H9 (cell line): ENCODE measurements around the gene SYS1. TPM values are rescaled to one million over a fixed set of nuclear protein-coding genes. Genes with fewer than 3 reads are reported as not detected.

Experiments
- DNase-seq: peaks from one replicate; pipeline ENCODE4 v3.0.0-alpha.2; 2017
- H2AFZ ChIP-seq: one replicate; pipeline ENCODE4 v1.6.1; 2013; ENCODE audit warnings: mild to moderate bottlenecking, low read length, control low read depth, moderate library complexity
- H2AK5ac ChIP-seq: 2 replicates; pipeline ENCODE4 v1.6.1; 2013; ENCODE audit warnings: low read length, control low read depth, mixed read lengths; ENCODE audit not compliant: insufficient read length
- H2BK120ac ChIP-seq: one replicate; pipeline ENCODE4 v1.6.1; 2013; ENCODE audit warnings: low read depth, mild to moderate bottlenecking, low read length, control low read depth, inconsistent platforms; ENCODE audit not compliant: poor library complexity, severe bottlenecking
- H2BK12ac ChIP-seq: 2 replicates; pipeline ENCODE4 v1.6.1; 2013; ENCODE audit warnings: low read length, control low read depth, mixed read lengths, low read depth; ENCODE audit not compliant: insufficient read length
- H2BK15ac ChIP-seq: 2 replicates; pipeline ENCODE4 v1.6.1; 2013; ENCODE audit warnings: low read depth, low read length, control low read depth
- H2BK20ac ChIP-seq: one replicate; pipeline ENCODE4 v1.6.1; 2013; ENCODE audit warnings: low read depth, mild to moderate bottlenecking, low read length, control low read depth, inconsistent platforms; ENCODE audit not compliant: poor library complexity, severe bottlenecking
- H2BK5ac ChIP-seq: 2 replicates; pipeline ENCODE4 v1.6.1; 2013; ENCODE audit warnings: low read length, control low read depth, mixed read lengths; ENCODE audit not compliant: insufficient read length
- H3K14ac ChIP-seq: 2 replicates; pipeline ENCODE4 v1.6.1; 2013; ENCODE audit warnings: low read length, control low read depth; ENCODE audit not compliant: insufficient read depth
- H3K18ac ChIP-seq: 2 replicates; pipeline ENCODE4 v1.6.1; 2013; ENCODE audit warnings: low read depth, mild to moderate bottlenecking, mixed read lengths, low read length, control low read depth; ENCODE audit not compliant: insufficient read length
- H3K23ac ChIP-seq: 2 replicates; pipeline ENCODE4 v1.6.1; 2013; ENCODE audit warnings: low read length, control low read depth, mixed read lengths, low read depth; ENCODE audit not compliant: insufficient read length
- H3K23me2 ChIP-seq: 2 replicates; pipeline ENCODE4 v1.6.1; 2013; ENCODE audit warnings: low read depth, mild to moderate bottlenecking, mixed read lengths, low read length, control low read depth; ENCODE audit not compliant: insufficient read length, poor library complexity, severe bottlenecking
- H3K27ac ChIP-seq: 2 replicates; pipeline ENCODE4 v1.5.1; 2013; ENCODE audit warnings: low read length, control low read depth, mixed read lengths, low read depth; ENCODE audit not compliant: insufficient read length
- H3K27me3 ChIP-seq: 2 replicates; pipeline ENCODE4 v1.6.1; 2013; ENCODE audit warnings: low read length, control low read depth, inconsistent platforms; ENCODE audit not compliant: insufficient read depth
- H3K4ac ChIP-seq: 2 replicates; pipeline ENCODE4 v1.6.1; 2013; ENCODE audit warnings: low read depth, mild to moderate bottlenecking, control low read depth, inconsistent platforms, low read length, moderate library complexity
- H3K4me1 ChIP-seq: 2 replicates; pipeline ENCODE4 v1.6.1; 2013; ENCODE audit warnings: low read length, control low read depth, inconsistent platforms; ENCODE audit not compliant: insufficient read depth
- H3K4me2 ChIP-seq: 2 replicates; pipeline ENCODE4 v1.6.1; 2013; ENCODE audit warnings: low read length, control low read depth, mixed read lengths; ENCODE audit not compliant: insufficient read length, insufficient read depth
- H3K56ac ChIP-seq: 2 replicates; pipeline ENCODE4 v1.6.1; 2013; ENCODE audit warnings: low read depth, mild to moderate bottlenecking, mixed read lengths, low read length, control low read depth; ENCODE audit not compliant: insufficient read length
- H3K79me1 ChIP-seq: 2 replicates; pipeline ENCODE4 v1.6.1; 2013; ENCODE audit warnings: low read depth, mild to moderate bottlenecking, moderate library complexity, low read length, control low read depth, inconsistent platforms; ENCODE audit not compliant: insufficient read depth, poor library complexity, severe bottlenecking
- H3K79me2 ChIP-seq: 2 replicates; pipeline ENCODE4 v1.6.1; 2013; ENCODE audit warnings: low read length, control low read depth, inconsistent platforms; ENCODE audit not compliant: insufficient read depth
- H3K9ac ChIP-seq: 2 replicates; pipeline ENCODE4 v1.6.1; 2013; ENCODE audit warnings: low read length, control low read depth, mixed read lengths; ENCODE audit not compliant: insufficient read length; ENCODE audit errors: extremely low read depth
- H3K9me3 ChIP-seq: one replicate; pipeline ENCODE4 v1.6.1; 2013; ENCODE audit warnings: low read depth, low read length, inconsistent platforms; ENCODE audit not compliant: control insufficient read depth
- H3T11ph ChIP-seq: one replicate; pipeline ENCODE4 v1.6.1; 2013; ENCODE audit warnings: mild to moderate bottlenecking, low read length, control low read depth, inconsistent platforms
- H4K20me1 ChIP-seq: one replicate; pipeline ENCODE4 v1.6.1; 2013; ENCODE audit not compliant: control insufficient read depth, insufficient read length, insufficient read depth
- H4K5ac ChIP-seq: 2 replicates; pipeline ENCODE4 v1.6.1; 2013; ENCODE audit warnings: low read depth, mild to moderate bottlenecking, mixed read lengths, low read length, control low read depth; ENCODE audit not compliant: insufficient read length
- H4K8ac ChIP-seq: replicated peaks from 2 replicates; pipeline ENCODE4 v1.6.1; 2013; ENCODE audit warnings: low read length, control low read depth, mixed read lengths, low read depth; ENCODE audit not compliant: insufficient read length
- H4K91ac ChIP-seq: 2 replicates; pipeline ENCODE4 v1.6.1; 2013; ENCODE audit warnings: low read depth, mild to moderate bottlenecking, moderate library complexity, mixed read lengths, low read length, control low read depth; ENCODE audit not compliant: insufficient read length
- H3K27ac Mint-ChIP-seq, 3 experiments: 2 replicates in 2 of 3; 3 replicates in 1 of 3; pipeline ENCODE4 v1.8.0; 2020 to 2021; ENCODE audit warnings: mixed read lengths in 3 of 3, mild to moderate bottlenecking in 1 of 3, moderate library complexity in 1 of 3
- H3K27me3 Mint-ChIP-seq: 2 replicates; pipeline ENCODE4 v1.8.0; 2021; ENCODE audit warnings: low read depth, mild to moderate bottlenecking, moderate library complexity, mixed read lengths
- H3K36me3 Mint-ChIP-seq, 3 experiments: 2 replicates in 2 of 3; 3 replicates in 1 of 3; pipeline ENCODE4 v1.8.0; 2020 to 2021; ENCODE audit warnings: low read depth in 3 of 3, mixed read lengths in 3 of 3; ENCODE audit not compliant: insufficient read depth in 1 of 3
- H3K4me1 Mint-ChIP-seq, 2 experiments: 2 replicates each; pipeline ENCODE4 v1.8.0; 2020; ENCODE audit warnings: mixed read lengths in 2 of 2
- H3K4me3 Mint-ChIP-seq, 2 experiments: 2 replicates in 1 of 2; 3 replicates in 1 of 2; pipeline ENCODE4 v1.8.0; 2020 to 2021; ENCODE audit warnings: mild to moderate bottlenecking in 2 of 2, mixed read lengths in 2 of 2, moderate library complexity in 1 of 2
- H3K9me3 Mint-ChIP-seq, 2 experiments: 2 replicates in 1 of 2; 3 replicates in 1 of 2; pipeline ENCODE4 v1.8.0; 2020; ENCODE audit warnings: mild to moderate bottlenecking in 2 of 2, mixed read lengths in 2 of 2, moderate library complexity in 1 of 2
- CTCF ChIP-seq: fragments of 200-600 bp; sonication (generic); conservative IDR thresholded peaks from 3 replicates; pipeline ENCODE4 v1.8.0; 2021; ENCODE audit warnings: antibody characterized with exemption, mild to moderate bottlenecking
- whole genome bisulfite sequencing: extraction: QIAGEN DNeasy Blood & Tissue Kit; methylation state at CpG from one replicate; pipeline ENCODE4 v1.1.7; 2013; ENCODE audit warnings: missing lambda C conversion rate, low lambda C conversion rate, mixed read lengths; ENCODE audit not compliant: insufficient read length; ENCODE audit errors: extremely low coverage; 5-methylcytosine and 5-hydroxymethylcytosine counted together
- total RNA-seq: library from RNA; stranded (reverse); gene quantifications from 2 replicates; pipeline ENCODE4 v1.2.1, GENCODE V29; 2021

SYS1 gene
- total RNA-seq, 1 experiment from 2014 or later = 21.0 TPM

- no peak overlapping the region for H4K5ac ChIP-seq
- H2BK120ac ChIP-seq = no peak overlapping the region
- no peak overlapping the region for H3K4ac ChIP-seq
- no CpG with 5 or more reads among the region's 7 CpGs for WGBS
- H2AK5ac ChIP-seq = no peak overlapping the region
- Mint-ChIP-seq H3K4me1 (peaks cover 2 to 7% of the 10 kb centered on the region in 2 experiments; a peak in 1 of 4 replicates), H3K9me3 (no peaks in the 10 kb centered on the region), H3K36me3 (no peaks in the 10 kb centered on the region), H3K4me3 (no peak overlapping the region), H3K27ac (no peak overlapping the region), H3K27me3 (peaks cover 10% of the 10 kb centered on the region)
- no peak overlapping the region for H2AFZ ChIP-seq
- DNase-seq = no peak
- no peak overlapping the region for H2BK15ac ChIP-seq
- H3K79me2 ChIP-seq = no peaks in the 10 kb centered on the region
- no peak for TF ChIP-seq CTCF
- H2BK5ac ChIP-seq = no peak overlapping the region
- no peak overlapping the region for H2BK20ac ChIP-seq
- no peak overlapping the region for H3K18ac ChIP-seq
- H3T11ph ChIP-seq = no peak overlapping the region
- no peaks in the 10 kb centered on the region for H3K23me2 ChIP-seq
- H4K20me1 ChIP-seq = no peaks in the 10 kb centered on the region
- H3K23ac ChIP-seq = no peak overlapping the region
- H3K27me3 ChIP-seq = no peaks in the 10 kb centered on the region
- no peak overlapping the region for H3K56ac ChIP-seq
- H3K79me1 ChIP-seq = no peaks in the 10 kb centered on the region
- H4K8ac ChIP-seq = no peak overlapping the region
- H2BK12ac ChIP-seq = no peak overlapping the region
- H3K14ac ChIP-seq = no peak overlapping the region
- H3K9me3 ChIP-seq = no peaks in the 10 kb centered on the region
- H3K4me2 ChIP-seq = no peak overlapping the region
- no peak overlapping the region for H4K91ac ChIP-seq
- H3K4me1 ChIP-seq = no peaks in the 10 kb centered on the region
- H3K9ac ChIP-seq = no peak overlapping the region
- H3K27ac ChIP-seq = no peak overlapping the region
Measured at GRCh38 chr20:45318386-45318939, 44.5 kb upstream of the SYS1 start.
